Urinary bladder (tissue), 4 donors: ENCODE measurements around the gene CRYM. TPM values are rescaled to one million over a fixed set of nuclear protein-coding genes. Genes with fewer than 3 reads are reported as not detected.
"Not testable (repeated sequence)": the region's sequence is repeated elsewhere in the genome, so short reads cannot be mapped to it uniquely, and the experiment has no call there.

Experiments used
- DNase-seq: peaks from one replicate; pipeline ENCODE4 v3.0.0-alpha.2; 2015; ENCODE audit errors: extremely low spot score
- H3K27ac ChIP-seq: one replicate; pipeline ENCODE4 v1.5.1; 2013; ENCODE audit warnings: low read depth, mild to moderate bottlenecking, moderate library complexity
- H3K36me3 ChIP-seq: one replicate; pipeline ENCODE4 v1.6.1; 2013; ENCODE audit warnings: mild to moderate bottlenecking, moderate library complexity; ENCODE audit not compliant: insufficient read depth
- H3K4me1 ChIP-seq: one replicate; pipeline ENCODE4 v1.6.1; 2013; ENCODE audit warnings: mild to moderate bottlenecking, moderate library complexity; ENCODE audit not compliant: insufficient read depth
- H3K4me3 ChIP-seq: one replicate; pipeline ENCODE4 v1.5.1; 2013; ENCODE audit warnings: low read depth, low read length
- WGBS: extraction: QIAGEN DNeasy Blood & Tissue Kit; methylation state at CpG from one replicate; pipeline ENCODE4 v1.1.7; 2013; 5-methylcytosine and 5-hydroxymethylcytosine counted together
- polyA plus RNA-seq: library from polyadenylated mRNA; stranded (reverse); fragments of 200-250 nt; gene quantifications from one replicate; pipeline ENCODE4 v1.2.3, GENCODE V29; 2013
- total RNA-seq: library from RNA; depleted of rRNA; stranded (reverse); fragments of >200 nt; gene quantifications from one replicate; pipeline ENCODE4 v1.2.3, GENCODE V29; 2014
- donor health status: healthy with polysubstance abuse.
- donor health status: healthy.

Gene CRYM
- total and polyA plus RNA-seq, 2 donors = 12.6 to 25.8 TPM

GRCh38 chr16:21300309-21301167 is 22.4 kb upstream of the CRYM start:
- Histone ChIP-seq H3K4me1 (no peaks in the 10 kb centered on the region), H3K27ac (no peak overlapping the region), H3K36me3 (no peaks in the 10 kb centered on the region), H3K4me3 (peak overlapping the region; percentile 73)
- WGBS = under 1% methylated on average over 36 of the region's 36 CpGs
- peak; percentile 99 for DNase-seq

- not testable (repeated sequence) for H3K36me3 ChIP-seq, H3K4me1 ChIP-seq, DNase-seq, H3K4me3 ChIP-seq, H3K27ac ChIP-seq
- WGBS = 97% methylated on average over 3 of the region's 3 CpGs
Observed at GRCh38 chr16:21289789-21290188, 11.7 kb upstream of the CRYM start.

GRCh38 chr16:21285314-21285713 is 7.2 kb upstream of the CRYM start:
- DNase-seq = no peak
- H3K4me3 ChIP-seq = no peak overlapping the region
- H3K27ac ChIP-seq = no peak overlapping the region
- H3K4me1 ChIP-seq = no peaks in the 10 kb centered on the region
- 13% methylated on average over 1 of the region's 1 CpG for WGBS
- no peaks in the 10 kb centered on the region for H3K36me3 ChIP-seq

- 75% methylated on average over 4 of the region's 4 CpGs for whole genome bisulfite sequencing
- Histone ChIP-seq H3K4me1 (no peaks in the 10 kb centered on the region), H3K36me3 (no peaks in the 10 kb centered on the region), H3K4me3 (peak overlapping the region; percentile 44), H3K27ac (no peak overlapping the region)
- DNase-seq = no peak
Observed at GRCh38 chr16:21284414-21284813, 6.3 kb upstream of the CRYM start.

- WGBS = under 1% methylated on average over 67 of the region's 67 CpGs
- Histone ChIP-seq H3K27ac (no peak overlapping the region), H3K4me3 (peak overlapping the region; percentile 44), H3K36me3 (no peaks in the 10 kb centered on the region), H3K4me1 (no peaks in the 10 kb centered on the region)
- no peak for DNase-seq
Observed at GRCh38 chr16:21283521-21284289, 5.6 kb upstream of the CRYM start.

- H3K36me3 ChIP-seq = no peaks in the 10 kb centered on the region
- no peak overlapping the region for H3K4me3 ChIP-seq
- no peaks in the 10 kb centered on the region for H3K4me1 ChIP-seq
- DNase-seq = no peak
- 52% methylated on average over 7 of the region's 7 CpGs for WGBS
- no peak overlapping the region for H3K27ac ChIP-seq
Observed at GRCh38 chr16:21281698-21282389, 3.8 kb upstream of the CRYM start.

GRCh38 chr16:21279501-21279900 is 1.4 kb upstream of the CRYM start:
- WGBS = 45% methylated on average over 2 of the region's 2 CpGs
- Histone ChIP-seq H3K27ac (no peak overlapping the region), H3K4me1 (no peaks in the 10 kb centered on the region), H3K36me3 (no peaks in the 10 kb centered on the region), H3K4me3 (no peak overlapping the region)
- no peak for DNase-seq

- H3K36me3 ChIP-seq = no peaks in the 10 kb centered on the region
- H3K4me1 ChIP-seq = no peaks in the 10 kb centered on the region
- H3K4me3 ChIP-seq = peak overlapping the region; percentile 38
- 67% methylated on average over 17 of the region's 17 CpGs for whole genome bisulfite sequencing
- DNase-seq = no peak
- H3K27ac ChIP-seq = no peak overlapping the region
Observed at GRCh38 chr16:21277045-21277926, 804 bp downstream of the CRYM start.

GRCh38 chr16:21276090-21276489 is 2.0 kb downstream of the CRYM start:
- no peak for DNase-seq
- WGBS = 85% methylated on average over 9 of the region's 9 CpGs
- H3K4me3 ChIP-seq = no peak overlapping the region
- H3K4me1 ChIP-seq = no peaks in the 10 kb centered on the region
- H3K27ac ChIP-seq = no peak overlapping the region
- no peaks in the 10 kb centered on the region for H3K36me3 ChIP-seq

- no peak overlapping the region for H3K4me3 ChIP-seq
- 89% methylated on average over 3 of the region's 3 CpGs for WGBS
Observed at GRCh38 chr16:21275529-21275928, 2.6 kb downstream of the CRYM start.

GRCh38 chr16:21274172-21274726 is 3.8 kb downstream of the CRYM start:
- Histone ChIP-seq H3K4me3 (no peak overlapping the region), H3K4me1 (no peaks in the 10 kb centered on the region), H3K27ac (no peak overlapping the region), H3K36me3 (no peaks in the 10 kb centered on the region)
- no peak for DNase-seq
- WGBS = 79% methylated on average over 5 of the region's 5 CpGs

More at GRCh38 chr16:21275529-21275928, 2.6 kb downstream of the CRYM start:
- H3K4me1 ChIP-seq = no peaks in the 10 kb centered on the region
- no peak for DNase-seq
- no peaks in the 10 kb centered on the region for H3K36me3 ChIP-seq
- H3K27ac ChIP-seq = no peak overlapping the region

- DNase-seq, H3K4me1 ChIP-seq, H3K27ac ChIP-seq: not testable (repeated sequence)
Observed at GRCh38 chr16:21272763-21273162, 5.3 kb downstream of the CRYM start.

More at GRCh38 chr16:21272763-21273162, 5.3 kb downstream of the CRYM start:
- H3K4me3 ChIP-seq, H3K36me3 ChIP-seq: not testable (repeated sequence)
- 96% methylated on average over 3 of the region's 3 CpGs for WGBS
